ENCODE data around the gene FNDC3B. TPM values are rescaled to one million over a fixed set of nuclear protein-coding genes. Genes with fewer than 3 reads are reported as not detected.
"Not testable (repeated sequence)": the region's sequence is repeated elsewhere in the genome, so short reads cannot be mapped to it uniquely, and the experiment has no call there.

FNDC3B gene
- total RNA-seq, 2 experiments from 2014 or later = 10.6 to 12.0 TPM

- no peak for ATAC-seq
- H3K27ac Mint-ChIP-seq = no peak overlapping the region
- H3K36me3 Mint-ChIP-seq (ENCODE audit: low read depth) = peaks cover 27% of the 10 kb centered on the region
- no peak overlapping the region for H3K4me3 Mint-ChIP-seq
- intact Hi-C loops (cut with micrococcal nuclease) = no loop called here
- H3K4me1 Mint-ChIP-seq (ENCODE audit: low read depth) = peaks cover 7% of the 10 kb centered on the region
- no peak for DNase-seq
- H3K27me3 Mint-ChIP-seq = no peaks in the 10 kb centered on the region
- TF ChIP-seq CTCF (IDR thresholded peaks at IDR 0.05) = no peak
- CTCF ChIA-PET = no interaction called here
- POLR2A ChIA-PET = no interaction called here
- peaks cover 18% of the 10 kb centered on the region for H3K9me3 Mint-ChIP-seq
These were observed 199.9 kb downstream of the FNDC3B start for GRCh38 chr3:172239218-172239790.

- intact Hi-C loops (cut with micrococcal nuclease) = no loop called here
These were observed 202.0 kb downstream of the FNDC3B start for GRCh38 chr3:172241405-172241804.

DNA sequence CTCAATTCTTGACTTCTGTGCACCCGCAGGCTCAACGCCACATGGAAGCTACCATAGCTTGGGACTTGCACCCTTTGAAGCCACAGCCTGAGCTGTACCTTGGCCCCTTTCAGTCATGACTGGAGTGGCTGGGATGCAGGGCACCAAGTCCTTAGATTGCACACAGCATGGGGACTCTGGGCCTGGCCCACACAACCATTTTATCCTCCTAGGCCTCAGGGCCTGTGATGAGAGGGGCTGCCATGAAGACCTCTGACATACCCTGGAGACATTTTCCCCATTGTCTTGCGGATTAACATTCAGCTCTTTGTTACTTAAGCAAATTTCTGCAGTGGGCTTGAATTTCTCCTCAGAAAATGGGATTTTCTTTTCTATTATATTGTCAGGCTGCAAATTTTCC lies 203.1 kb downstream of the FNDC3B start:
- H3K36me3 Mint-ChIP-seq (ENCODE audit: low read depth) = peaks cover 28% of the 10 kb centered on the region
- DNase-seq; H3K4me3 Mint-ChIP-seq; intact Hi-C loops (cut with micrococcal nuclease); H3K4me1 Mint-ChIP-seq (ENCODE audit: low read depth); POLR2A ChIA-PET; CTCF ChIA-PET; ATAC-seq; H3K27me3 Mint-ChIP-seq; H3K27ac Mint-ChIP-seq: not testable (repeated sequence)
- peaks cover 18% of the 10 kb centered on the region for H3K9me3 Mint-ChIP-seq

More at GRCh38 chr3:172241405-172241804, 202.0 kb downstream of the FNDC3B start:
- ChIA-PET POLR2A (interaction anchor here (1.0 kb wide), 1 partner anchor 14 kb away, joined by 3 read pairs; no protein-coding TSS in a partner anchor), CTCF (no interaction called here)
- DNase-seq (no peak), ATAC-seq (no peak)
- peaks cover 7% of the 10 kb centered on the region for H3K4me1 Mint-ChIP-seq (ENCODE audit: low read depth)
- peaks cover 18% of the 10 kb centered on the region for H3K9me3 Mint-ChIP-seq
- TF ChIP-seq CTCF (IDR thresholded peaks at IDR 0.05) = no peak
- H3K4me3 Mint-ChIP-seq = no peak overlapping the region
- no peaks in the 10 kb centered on the region for H3K27me3 Mint-ChIP-seq
- H3K27ac Mint-ChIP-seq = no peak overlapping the region
- H3K36me3 Mint-ChIP-seq (ENCODE audit: low read depth) = peaks cover 27% of the 10 kb centered on the region

DNA sequence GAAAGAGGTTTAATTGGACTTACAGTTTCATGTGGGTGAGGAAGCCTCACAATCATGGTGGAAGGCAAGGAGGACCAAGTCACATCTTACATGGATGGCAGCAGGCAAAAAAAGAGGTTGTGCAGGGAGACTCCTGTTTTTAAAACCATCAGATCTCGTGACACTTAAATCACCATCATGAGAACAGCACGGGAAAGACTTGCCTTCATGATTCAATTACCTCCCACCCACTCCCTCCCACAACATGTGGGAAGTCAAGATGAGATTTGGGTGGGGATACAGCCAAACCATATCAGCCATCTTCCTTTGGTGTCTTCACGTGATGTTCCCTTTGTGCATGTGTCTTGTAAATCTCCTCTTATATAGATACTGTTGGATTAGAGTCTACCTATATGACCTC lies 204.0 kb downstream of the FNDC3B start:
- H3K36me3 Mint-ChIP-seq (ENCODE audit: low read depth) = peaks cover 30% of the 10 kb centered on the region
- H3K9me3 Mint-ChIP-seq = peaks cover 18% of the 10 kb centered on the region
- DNase-seq; POLR2A ChIA-PET; H3K27me3 Mint-ChIP-seq; CTCF ChIA-PET; intact Hi-C loops (cut with micrococcal nuclease); H3K4me3 Mint-ChIP-seq; ATAC-seq; H3K27ac Mint-ChIP-seq: not testable (repeated sequence)
- peaks cover 15% of the 10 kb centered on the region for H3K4me1 Mint-ChIP-seq (ENCODE audit: low read depth)

GRCh38 chr3:172244011-172244410 lies 204.6 kb downstream of the FNDC3B start:
- Mint-ChIP-seq H3K4me3 (no peak overlapping the region), H3K36me3 (ENCODE audit: low read depth) (peaks cover 30% of the 10 kb centered on the region), H3K4me1 (ENCODE audit: low read depth) (peaks cover 15% of the 10 kb centered on the region), H3K9me3 (peaks cover 18% of the 10 kb centered on the region), H3K27me3 (no peaks in the 10 kb centered on the region), H3K27ac (no peak overlapping the region)
- no peak for DNase-seq
- ATAC-seq = no peak
- TF ChIP-seq CTCF (IDR thresholded peaks at IDR 0.05) = no peak
- intact Hi-C loops (cut with micrococcal nuclease) = no loop called here
- CTCF ChIA-PET = no interaction called here
- POLR2A ChIA-PET = no interaction called here

DNA sequence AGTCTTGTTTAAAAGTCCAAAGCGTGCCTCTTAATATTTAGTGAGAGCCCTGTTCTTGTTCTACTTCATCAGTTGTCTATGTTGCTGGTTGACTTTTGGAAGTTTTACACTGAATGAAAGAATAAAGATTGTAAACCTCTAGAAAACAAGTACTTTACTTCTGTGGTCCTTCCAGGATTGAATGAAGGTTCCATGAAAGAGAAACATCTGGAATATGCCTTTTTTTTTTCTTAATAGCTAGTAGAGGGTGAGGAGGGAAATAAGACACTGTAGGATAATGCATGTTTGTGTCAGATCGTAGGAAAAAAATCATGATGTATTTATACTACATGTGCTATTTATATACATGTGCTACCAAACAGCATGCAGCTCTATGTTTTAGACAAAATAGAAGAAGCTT lies 205.9 kb downstream of the FNDC3B start:
- TF ChIP-seq CTCF (IDR thresholded peaks at IDR 0.05) = no peak
- intact Hi-C loops (cut with micrococcal nuclease) = no loop called here
- Mint-ChIP-seq H3K4me3 (no peak overlapping the region), H3K27me3 (no peaks in the 10 kb centered on the region), H3K4me1 (ENCODE audit: low read depth) (peaks cover 15% of the 10 kb centered on the region), H3K36me3 (ENCODE audit: low read depth) (peaks cover 32% of the 10 kb centered on the region), H3K27ac (no peak overlapping the region), H3K9me3 (peaks cover 18% of the 10 kb centered on the region)
- ChIA-PET CTCF (interaction anchor here (1.4 kb wide), 1 partner anchor 16 kb away, joined by 3 read pairs; no protein-coding TSS in a partner anchor), POLR2A (interaction anchor here (0.6 kb wide), 1 partner anchor 315 kb away, joined by 3 read pairs; no protein-coding TSS in a partner anchor)
- ATAC-seq (no peak), DNase-seq (no peak)

All from activated CD8-positive, alpha-beta T cell treated with anti-CD3 and anti-CD28 coated beads for 36 hours (primary cell).